HG03097 (cell line): ENCODE results near the gene BACE1.

Experiments
- ATAC-seq: cut with Tn5 transposase; IDR thresholded peaks from one replicate; pipeline ENCODE4 v1.9.1; 2021; ENCODE audit not compliant: unreplicated experiment, low FRiP score

The BACE1 gene

GRCh38 chr11:117313091-117313490, 3.0 kb downstream of the BACE1 start:
- ATAC-seq: no peak

GRCh38 chr11:117309310-117309709, 6.7 kb downstream of the BACE1 start:
- no peak for ATAC-seq

GRCh38 chr11:117305145-117305544, 10.9 kb downstream of the BACE1 start:
- no peak for ATAC-seq

- no peak for ATAC-seq
Measured at GRCh38 chr11:117303646-117304315, 12.3 kb downstream of the BACE1 start.

GRCh38 chr11:117303101-117303500, 13.0 kb downstream of the BACE1 start:
- ATAC-seq: no peak

GRCh38 chr11:117302228-117302627, 13.8 kb downstream of the BACE1 start:
- ATAC-seq: no peak

GRCh38 chr11:117300773-117301172, 15.3 kb downstream of the BACE1 start:
- no peak for ATAC-seq

GRCh38 chr11:117300283-117300663, 15.8 kb downstream of the BACE1 start:
- ATAC-seq: no peak

- no peak for ATAC-seq
Measured at GRCh38 chr11:117299351-117300282, 16.4 kb downstream of the BACE1 start.

GRCh38 chr11:117298195-117298594, 17.9 kb downstream of the BACE1 start:
- no peak for ATAC-seq

GRCh38 chr11:117296881-117297280, 19.2 kb downstream of the BACE1 start:
- ATAC-seq: no peak

- no peak for ATAC-seq
Measured at GRCh38 chr11:117295438-117296137, 20.5 kb downstream of the BACE1 start.

- ATAC-seq: no peak
Measured at GRCh38 chr11:117292616-117293015, 23.4 kb downstream of the BACE1 start.

- no peak for ATAC-seq
Measured at GRCh38 chr11:117290809-117291396, 25.2 kb downstream of the BACE1 start, which contains the start of gene BACE1-AS. TSS of gene BACE1-AS (plus strand) at chr11:117291346.

- ATAC-seq: no peak
Measured at GRCh38 chr11:117289795-117290194, 26.3 kb downstream of the BACE1 start.

- ATAC-seq: no peak
Measured at GRCh38 chr11:117287668-117288067, 28.4 kb downstream of the BACE1 start.

- no peak for ATAC-seq
Measured at GRCh38 chr11:117286588-117286987, 29.5 kb downstream of the BACE1 start.

GRCh38 chr11:117284053-117284452, 32.0 kb downstream of the BACE1 start:
- no peak for ATAC-seq

GRCh38 chr11:117282956-117283355, 33.1 kb downstream of the BACE1 start:
- ATAC-seq: no peak

- ATAC-seq: no peak
Measured at GRCh38 chr11:117281869-117282268, 34.2 kb downstream of the BACE1 start.

- no peak for ATAC-seq
Measured at GRCh38 chr11:117281159-117281558, 34.9 kb downstream of the BACE1 start.
